Measurements from ENCODE around the gene COL23A1. TPM values are rescaled to one million over a fixed set of nuclear protein-coding genes. Genes with fewer than 3 reads are reported as not detected.

Gene COL23A1
- total and polyA plus RNA-seq, 2 of the 8 experiments (the other 6 are each of a cell fraction or from before 2014, with no cell fraction given): 3.1 to 4.7 TPM

DNA sequence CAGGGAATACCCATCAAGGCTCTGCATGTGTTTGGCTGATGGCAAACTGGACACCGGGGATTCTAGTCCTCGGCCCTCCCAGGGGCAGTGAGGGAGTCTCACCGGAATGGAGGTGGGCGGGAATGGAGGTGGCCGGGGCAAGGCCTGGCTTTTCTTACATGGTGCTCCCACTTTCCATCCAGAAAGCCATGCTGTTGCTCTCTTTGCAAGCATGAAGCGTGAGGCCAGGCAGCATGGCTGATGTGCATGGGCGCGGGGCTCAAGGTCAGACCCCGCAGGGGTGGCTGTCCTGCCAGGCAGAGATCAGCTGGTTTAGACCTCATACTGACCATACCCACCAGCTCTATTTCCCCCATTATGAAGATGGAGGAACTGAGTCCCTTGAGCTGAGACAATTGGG, 249.6 kb downstream of the COL23A1 start (continued):
- TF ChIP-seq SIRT6 (IDR thresholded peaks at IDR 0.05; ENCODE audit: low read length) (no peak), TAF7 (optimal IDR thresholded peaks at IDR 0.05; ENCODE audit: borderline replicate concordance, low read depth, low read length) (no peak), CBX5 (IDR thresholded peaks at IDR 0.05; ENCODE audit: low read depth, low read length) (no peak), ZNF274 (IDR thresholded peaks at IDR 0.05; ENCODE audit: borderline replicate concordance, extremely low read depth, low read length) (no peak)
- TF ChIP-seq, protein P1, sequence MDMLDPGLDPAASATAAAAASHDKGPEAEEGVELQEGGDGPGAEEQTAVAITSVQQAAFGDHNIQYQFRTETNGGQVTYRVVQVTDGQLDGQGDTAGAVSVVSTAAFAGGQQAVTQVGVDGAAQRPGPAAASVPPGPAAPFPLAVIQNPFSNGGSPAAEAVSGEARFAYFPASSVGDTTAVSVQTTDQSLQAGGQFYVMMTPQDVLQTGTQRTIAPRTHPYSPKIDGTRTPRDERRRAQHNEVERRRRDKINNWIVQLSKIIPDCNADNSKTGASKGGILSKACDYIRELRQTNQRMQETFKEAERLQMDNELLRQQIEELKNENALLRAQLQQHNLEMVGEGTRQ (IDR thresholded peaks at IDR 0.05; ENCODE audit: low read length): no peak

Data from H1 (cell line).